ENCODE data around the gene ARHGAP44. TPM values are rescaled to one million over a fixed set of nuclear protein-coding genes. Genes with fewer than 3 reads are reported as not detected.
A peak's percentile ranks its signal among the peaks of the same experiment; 100 is the strongest.

ARHGAP44 gene
- total and polyA plus RNA-seq, 9 of the 15 experiments (the other 6 are each of a cell fraction or from before 2014, with no cell fraction given): 0.01 to 0.68 (median 0.07) TPM; not detected in 1

DNA sequence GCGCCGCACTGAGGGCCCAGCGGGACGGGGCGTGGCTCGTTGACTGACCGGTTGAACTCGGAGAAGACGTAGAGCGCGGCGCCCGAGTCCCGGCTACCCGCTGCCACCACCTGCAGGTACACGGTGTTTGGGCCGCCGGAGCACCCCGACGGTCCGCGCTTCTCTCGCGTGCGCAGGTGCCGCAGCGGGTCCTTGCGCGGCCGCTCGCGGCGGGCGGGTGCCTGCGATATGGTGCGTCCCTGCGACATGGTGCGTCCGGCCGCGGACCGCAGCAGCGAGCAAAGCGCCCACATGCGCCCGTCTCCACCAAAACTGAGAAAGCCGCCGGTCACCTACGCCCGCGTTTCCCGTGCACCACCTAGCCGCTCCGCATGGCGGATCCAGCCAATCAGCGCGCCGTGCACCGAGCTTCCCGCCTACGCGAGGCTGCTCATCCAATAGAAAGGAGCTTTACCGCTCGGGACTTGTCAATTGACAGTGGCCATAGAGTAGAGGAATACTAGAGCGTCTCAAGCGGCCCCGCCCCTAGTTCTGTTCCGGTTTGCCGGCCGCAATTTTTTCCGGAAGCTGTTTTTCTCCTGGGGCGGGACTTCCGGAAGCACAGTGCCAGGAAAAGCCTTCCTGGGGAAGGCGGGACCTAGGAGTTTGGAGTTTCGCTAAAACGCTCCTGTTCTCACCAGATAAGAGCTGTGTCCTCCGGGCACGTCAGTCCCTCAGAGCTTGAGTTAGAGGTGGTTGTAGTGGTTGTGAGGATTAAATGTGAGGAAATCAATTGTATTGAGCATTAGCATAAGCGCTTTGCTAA, 228.6 kb downstream of the ARHGAP44 start, which contains the start of gene ELAC2 (continued):
- no peak for TF ChIP-seq MIER1 (IDR thresholded peaks at IDR 0.05; ENCODE audit: low read depth)
- TF ChIP-seq TBP (optimal IDR thresholded peaks at IDR 0.05; ENCODE audit: low read depth, low read length): peak; percentile 74
- TF ChIP-seq, protein P1, sequence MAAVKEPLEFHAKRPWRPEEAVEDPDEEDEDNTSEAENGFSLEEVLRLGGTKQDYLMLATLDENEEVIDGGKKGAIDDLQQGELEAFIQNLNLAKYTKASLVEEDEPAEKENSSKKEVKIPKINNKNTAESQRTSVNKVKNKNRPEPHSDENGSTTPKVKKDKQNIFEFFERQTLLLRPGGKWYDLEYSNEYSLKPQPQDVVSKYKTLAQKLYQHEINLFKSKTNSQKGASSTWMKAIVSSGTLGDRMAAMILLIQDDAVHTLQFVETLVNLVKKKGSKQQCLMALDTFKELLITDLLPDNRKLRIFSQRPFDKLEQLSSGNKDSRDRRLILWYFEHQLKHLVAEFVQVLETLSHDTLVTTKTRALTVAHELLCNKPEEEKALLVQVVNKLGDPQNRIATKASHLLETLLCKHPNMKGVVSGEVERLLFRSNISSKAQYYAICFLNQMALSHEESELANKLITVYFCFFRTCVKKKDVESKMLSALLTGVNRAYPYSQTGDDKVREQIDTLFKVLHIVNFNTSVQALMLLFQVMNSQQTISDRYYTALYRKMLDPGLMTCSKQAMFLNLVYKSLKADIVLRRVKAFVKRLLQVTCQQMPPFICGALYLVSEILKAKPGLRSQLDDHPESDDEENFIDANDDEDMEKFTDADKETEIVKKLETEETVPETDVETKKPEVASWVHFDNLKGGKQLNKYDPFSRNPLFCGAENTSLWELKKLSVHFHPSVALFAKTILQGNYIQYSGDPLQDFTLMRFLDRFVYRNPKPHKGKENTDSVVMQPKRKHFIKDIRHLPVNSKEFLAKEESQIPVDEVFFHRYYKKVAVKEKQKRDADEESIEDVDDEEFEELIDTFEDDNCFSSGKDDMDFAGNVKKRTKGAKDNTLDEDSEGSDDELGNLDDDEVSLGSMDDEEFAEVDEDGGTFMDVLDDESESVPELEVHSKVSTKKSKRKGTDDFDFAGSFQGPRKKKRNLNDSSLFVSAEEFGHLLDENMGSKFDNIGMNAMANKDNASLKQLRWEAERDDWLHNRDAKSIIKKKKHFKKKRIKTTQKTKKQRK (IDR thresholded peaks at IDR 0.05; ENCODE audit: borderline replicate concordance, low read depth, low read length): no peak
- peak; percentile 90 for TF ChIP-seq MBD2 (IDR thresholded peaks at IDR 0.05; ENCODE audit: borderline replicate concordance, low read depth)
- TF ChIP-seq, protein P2, sequence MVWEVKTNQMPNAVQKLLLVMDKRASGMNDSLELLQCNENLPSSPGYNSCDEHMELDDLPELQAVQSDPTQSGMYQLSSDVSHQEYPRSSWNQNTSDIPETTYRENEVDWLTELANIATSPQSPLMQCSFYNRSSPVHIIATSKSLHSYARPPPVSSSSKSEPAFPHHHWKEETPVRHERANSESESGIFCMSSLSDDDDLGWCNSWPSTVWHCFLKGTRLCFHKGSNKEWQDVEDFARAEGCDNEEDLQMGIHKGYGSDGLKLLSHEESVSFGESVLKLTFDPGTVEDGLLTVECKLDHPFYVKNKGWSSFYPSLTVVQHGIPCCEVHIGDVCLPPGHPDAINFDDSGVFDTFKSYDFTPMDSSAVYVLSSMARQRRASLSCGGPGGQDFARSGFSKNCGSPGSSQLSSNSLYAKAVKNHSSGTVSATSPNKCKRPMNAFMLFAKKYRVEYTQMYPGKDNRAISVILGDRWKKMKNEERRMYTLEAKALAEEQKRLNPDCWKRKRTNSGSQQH (CRISPR knock-in tag; IDR thresholded peaks at IDR 0.05): no peak
- TF ChIP-seq DNMT1 (IDR thresholded peaks at IDR 0.05): no peak
- TF ChIP-seq ZNF778 (CRISPR knock-in tag; IDR thresholded peaks at IDR 0.05): no peak
- TF ChIP-seq TAF1 (IDR thresholded peaks at IDR 0.05; ENCODE audit: control insufficient read depth, extremely low read depth, insufficient read depth, low read length, severe bottlenecking): peak; percentile 31
- TF ChIP-seq ELF2 (CRISPR knock-in tag; IDR thresholded peaks at IDR 0.05): peak; percentile 72
- TF ChIP-seq POLR2B (IDR thresholded peaks at IDR 0.05; ENCODE audit: low read depth, partially characterized antibody): peak; percentile 73
- peak; percentile 78 for TF ChIP-seq ASH1L (IDR thresholded peaks at IDR 0.05; ENCODE audit: borderline replicate concordance, low read depth, partially characterized antibody)
- TF ChIP-seq RB1 (IDR thresholded peaks at IDR 0.05; ENCODE audit: low read depth): 0 out of 2 replicates have a peak, but pooled peaks have one; percentile 49
- no peak for TF ChIP-seq SAFB2 (IDR thresholded peaks at IDR 0.05; ENCODE audit: borderline replicate concordance, low read depth, low read length, severe bottlenecking)
- peak; percentile 43; the same call in 1 of the 2 replicates for TF ChIP-seq MTA3 (IDR thresholded peaks at IDR 0.05; ENCODE audit: borderline replicate concordance)
- TF ChIP-seq TEAD4 (IDR thresholded peaks at IDR 0.05; ENCODE audit: low read length): peak; percentile 64
- TF ChIP-seq TEAD4 (CRISPR knock-in tag; IDR thresholded peaks at IDR 0.05; ENCODE audit: borderline replicate concordance): no peak
- peak; percentile 57 for TF ChIP-seq TCF3 (CRISPR knock-in tag; IDR thresholded peaks at IDR 0.05)
- peak; percentile 90 for TF ChIP-seq FOS (IDR thresholded peaks at IDR 0.05; ENCODE audit: extremely low read depth, insufficient read length)
- no peak for TF ChIP-seq BRF1 (IDR thresholded peaks at IDR 0.05; ENCODE audit: borderline replicate concordance, extremely low read depth, insufficient read length)
- TF ChIP-seq NCOR1 (IDR thresholded peaks at IDR 0.05): peak; percentile 43; the same call in 1 of the 2 replicates
- TF ChIP-seq MAFG (tag; conservative IDR thresholded peaks at IDR 0.05): no peak
- TF ChIP-seq, protein P3, sequence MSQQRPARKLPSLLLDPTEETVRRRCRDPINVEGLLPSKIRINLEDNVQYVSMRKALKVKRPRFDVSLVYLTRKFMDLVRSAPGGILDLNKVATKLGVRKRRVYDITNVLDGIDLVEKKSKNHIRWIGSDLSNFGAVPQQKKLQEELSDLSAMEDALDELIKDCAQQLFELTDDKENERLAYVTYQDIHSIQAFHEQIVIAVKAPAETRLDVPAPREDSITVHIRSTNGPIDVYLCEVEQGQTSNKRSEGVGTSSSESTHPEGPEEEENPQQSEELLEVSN (IDR thresholded peaks at IDR 0.05; ENCODE audit: borderline replicate concordance in 1 of 2, extremely low read depth in 1 of 2, insufficient read depth in 1 of 2, insufficient read length in 1 of 2, low read depth in 1 of 2, low read length in 1 of 2, poor library complexity in 1 of 2, severe bottlenecking in 1 of 2): peak; percentile 38 to 39

All from K562 (cell line).